T-helper 2 cell treated with Interferon-gamma antibody and Interleukin-4, amounts not matched to agents 100 ng/mL and 5 ng/mL, for 36 hours (primary cell): Measurements from ENCODE around the gene COA6. TPM values are rescaled to one million over a fixed set of nuclear protein-coding genes. Genes with fewer than 3 reads are reported as not detected.

Source experiments
- intact Hi-C: fragments of 100-400 bp; cut with micrococcal nuclease; formaldehyde crosslinking; loops from one replicate; pipeline ENCODE4 v1.15.1; 2023
- total RNA-seq: library from RNA; stranded (reverse); gene quantifications from 2 replicates; pipeline ENCODE4 v1.2.3, GENCODE V29; 2022

The COA6 gene
- 38.3 and 47.2 TPM in 2 replicates for total RNA-seq

- intact Hi-C loops = loop anchor here (1.0 to 10.0 kb wide), 10 partner anchors 16 to 1491 kb away; partner anchors contain the start of genes ARID4B, B3GALNT2, GGPS1 and LYST
These were observed at the start of gene COA6 for GRCh38 chr1:234373064-234373958. COA6 (plus strand) TSS chr1:234373456; CDS start chr1:234373467, 11 bp downstream.

DNA sequence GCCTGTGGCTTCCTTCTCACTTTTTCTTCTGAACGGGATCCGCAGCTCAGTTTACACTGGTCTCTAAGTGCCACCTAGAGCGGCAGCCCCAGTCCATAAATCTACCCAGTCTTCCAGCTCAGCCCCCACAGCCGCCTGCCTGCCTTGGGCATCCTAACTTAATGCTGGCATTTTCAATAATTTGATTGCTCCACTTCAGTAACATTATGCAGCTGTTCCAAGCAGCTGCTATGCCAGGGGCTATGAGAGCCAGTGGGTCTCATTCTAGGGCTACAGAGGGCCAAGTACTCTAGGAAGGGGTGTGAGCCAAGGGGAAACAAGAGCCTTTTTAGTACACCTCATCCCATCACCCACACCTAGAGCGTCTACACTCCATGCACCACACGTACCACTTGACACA lies 48.4 kb upstream of the COA6 start:
- intact Hi-C loops = no loop called here

- intact Hi-C loops = loop anchor here (1.0 kb wide), 1 partner anchor 47 kb away; the partner anchor contains the start of gene COA6
These were observed 47.3 kb upstream of the COA6 start for GRCh38 chr1:234325878-234326496.

DNA sequence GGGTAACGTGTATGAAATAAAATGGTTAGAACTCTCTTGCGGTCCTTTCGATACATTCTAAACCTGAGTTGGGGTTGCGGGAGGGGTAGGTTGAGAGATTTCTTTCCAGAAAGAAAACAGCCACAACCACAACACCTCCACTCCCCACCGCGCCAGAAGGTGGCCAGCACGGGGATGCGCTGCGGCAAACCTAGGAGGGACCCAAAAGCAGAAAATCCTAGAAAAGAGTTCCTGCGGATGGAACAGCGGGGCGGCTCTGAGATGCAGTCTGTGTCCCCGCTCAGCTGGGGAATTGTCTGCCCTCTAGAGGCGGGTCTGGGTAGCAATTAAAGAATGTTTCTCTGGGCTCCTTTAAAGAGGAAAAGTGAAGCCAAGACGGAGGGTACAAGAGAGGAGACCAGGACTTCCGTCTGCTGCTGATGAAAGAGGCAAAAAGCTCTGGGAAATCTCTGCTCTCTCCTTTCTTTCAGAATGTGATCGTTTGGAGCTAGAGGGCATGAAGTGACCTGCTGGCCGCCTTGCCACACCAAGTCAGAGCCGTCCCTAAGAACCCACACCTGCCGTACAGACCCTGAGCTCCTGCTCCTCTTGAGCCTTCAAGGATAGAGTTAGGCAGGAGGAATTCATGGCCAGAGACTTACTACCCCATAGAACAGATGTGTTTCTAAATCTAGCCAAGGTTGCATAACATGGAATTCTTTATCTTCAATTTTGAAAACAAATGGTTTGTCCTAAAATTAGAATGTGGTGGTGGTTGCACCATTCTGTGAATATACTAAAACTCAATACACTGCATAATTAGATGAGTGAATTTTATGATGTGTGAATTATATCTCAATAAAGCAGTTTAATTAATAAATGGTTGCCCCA lies 46.5 kb upstream of the COA6 start:
- intact Hi-C loops = loop anchor here (1.0 kb wide), 1 partner anchor 47 kb away; the partner anchor contains the start of gene COA6

DNA sequence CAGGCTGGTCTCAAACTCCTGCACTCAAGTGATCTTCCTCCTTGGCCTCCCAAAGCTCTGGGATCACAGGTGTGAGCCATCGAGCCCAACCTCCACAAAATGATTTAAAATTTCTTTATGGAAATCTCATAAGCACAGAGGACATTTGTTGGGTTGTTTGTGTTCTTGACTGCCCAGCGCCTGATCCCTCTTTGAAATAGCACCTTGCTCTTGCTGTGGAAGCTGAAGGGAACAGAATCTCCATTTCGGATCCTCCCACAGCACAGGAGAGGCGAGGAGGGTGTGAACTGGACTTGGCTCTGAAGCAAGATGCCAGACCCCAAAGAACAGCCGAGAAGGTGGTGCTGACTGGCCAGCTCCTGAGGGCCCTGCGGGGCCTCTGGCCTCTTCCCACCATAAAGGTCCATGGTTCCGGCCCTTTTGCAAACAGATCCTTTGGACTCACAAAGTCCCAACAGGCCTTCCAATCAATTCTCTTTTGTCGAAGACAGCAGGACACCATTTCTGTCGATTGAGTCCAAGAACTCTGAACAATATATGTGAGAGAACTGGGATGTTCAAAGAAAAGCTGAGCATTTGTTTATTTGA lies 45.6 kb upstream of the COA6 start:
- intact Hi-C loops = no loop called here

DNA sequence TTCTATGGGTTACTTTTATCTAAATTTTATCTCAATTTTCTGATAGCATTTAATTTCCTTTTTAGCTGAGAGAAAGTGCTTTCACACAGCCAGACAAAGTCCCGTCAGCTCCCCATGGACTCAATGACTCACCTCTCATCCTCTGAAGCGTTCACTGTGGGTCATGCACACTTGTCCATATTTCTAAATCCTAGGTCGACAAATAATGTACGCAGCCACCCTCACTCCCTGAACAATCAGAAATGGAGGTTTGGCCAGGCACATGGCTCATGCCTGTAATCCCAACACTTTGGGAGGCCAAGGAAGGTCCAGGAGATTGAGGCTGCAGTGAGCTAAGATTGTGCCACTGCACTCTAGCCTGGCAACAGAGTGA lies 42.4 kb upstream of the COA6 start:
- intact Hi-C loops = no loop called here

GRCh38 chr1:234331507-234331906 lies 41.7 kb upstream of the COA6 start:
- intact Hi-C loops = no loop called here

DNA sequence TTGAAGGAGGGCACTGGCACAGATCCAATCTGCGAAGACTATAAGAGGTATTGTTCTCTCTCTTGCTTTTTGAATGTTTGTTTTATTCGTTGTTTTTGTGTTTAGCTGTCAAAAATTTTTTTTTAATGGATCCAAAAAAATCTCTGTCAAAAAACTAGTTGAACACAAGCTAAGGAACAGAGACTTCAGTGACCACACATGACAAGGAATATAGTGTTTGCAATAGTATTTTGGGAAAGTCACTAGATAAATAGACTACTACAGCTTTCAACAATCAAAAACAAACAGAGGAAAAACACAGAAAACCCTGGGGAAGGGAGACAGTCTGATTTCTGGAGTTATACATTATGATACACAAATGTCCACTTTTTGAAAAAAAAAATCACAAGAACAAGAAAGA lies 36.9 kb upstream of the COA6 start:
- intact Hi-C loops = no loop called here

GRCh38 chr1:234337233-234337632 lies 36.0 kb upstream of the COA6 start:
- intact Hi-C loops = no loop called here

DNA sequence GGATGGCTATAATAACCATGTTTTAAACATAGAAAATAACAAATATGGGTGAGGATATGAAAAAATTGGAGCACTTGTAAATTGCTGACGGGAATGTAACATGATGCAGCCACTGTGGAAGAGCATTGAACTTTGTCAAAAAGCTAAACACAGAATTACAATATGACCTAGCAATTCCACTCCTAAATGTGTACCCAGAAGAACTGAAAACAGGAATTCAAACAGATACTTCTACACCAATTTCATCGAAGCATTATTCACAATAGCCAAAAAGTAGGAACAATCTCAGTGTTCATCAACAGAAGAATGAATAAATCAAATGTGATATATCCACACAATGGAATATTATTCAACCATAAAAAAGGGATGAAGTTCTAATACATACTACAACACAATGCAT lies 32.7 kb upstream of the COA6 start:
- intact Hi-C loops = no loop called here

- intact Hi-C loops = no loop called here
These were observed 30.5 kb upstream of the COA6 start for GRCh38 chr1:234342774-234343173.

GRCh38 chr1:234345237-234345636 lies 28.0 kb upstream of the COA6 start:
- intact Hi-C loops = no loop called here

GRCh38 chr1:234348964-234349363 lies 24.3 kb upstream of the COA6 start:
- intact Hi-C loops = no loop called here

GRCh38 chr1:234355782-234356510 lies 17.3 kb upstream of the COA6 start:
- intact Hi-C loops = no loop called here

DNA sequence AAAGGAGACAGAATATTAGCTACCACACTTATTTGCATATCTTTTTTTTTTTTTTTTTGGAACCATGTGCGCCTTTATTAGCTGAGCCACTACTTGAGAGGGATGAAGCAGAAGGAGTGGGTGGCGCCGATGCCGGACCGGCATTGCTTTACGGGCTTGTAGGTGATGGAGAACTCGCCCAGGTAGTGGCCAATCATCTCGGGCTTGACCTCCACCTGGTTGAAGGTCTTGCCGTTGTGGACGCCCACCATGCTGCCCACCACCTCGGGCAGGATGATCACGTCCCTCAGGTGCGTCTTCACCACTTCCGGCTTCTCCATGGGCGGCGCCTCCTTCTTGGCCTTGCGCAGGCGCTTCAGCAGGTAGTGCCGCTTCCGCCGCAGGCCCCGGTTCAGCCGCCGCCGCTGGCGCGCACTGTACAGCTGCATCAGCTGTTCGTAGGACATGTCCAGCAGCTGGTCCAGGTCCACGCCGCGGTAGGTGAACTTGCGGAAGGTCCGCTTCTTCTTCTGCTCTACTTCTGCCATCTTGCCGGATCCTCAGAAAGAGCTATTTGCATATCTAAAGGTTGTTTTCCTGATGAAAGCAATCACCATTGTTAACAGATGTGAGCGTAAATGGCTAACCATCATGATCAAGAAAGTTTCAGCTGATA lies 16.5 kb upstream of the COA6 start:
- intact Hi-C loops = loop anchor here (1.0 kb wide), 1 partner anchor 17 kb away; the partner anchor contains the start of gene COA6

DNA sequence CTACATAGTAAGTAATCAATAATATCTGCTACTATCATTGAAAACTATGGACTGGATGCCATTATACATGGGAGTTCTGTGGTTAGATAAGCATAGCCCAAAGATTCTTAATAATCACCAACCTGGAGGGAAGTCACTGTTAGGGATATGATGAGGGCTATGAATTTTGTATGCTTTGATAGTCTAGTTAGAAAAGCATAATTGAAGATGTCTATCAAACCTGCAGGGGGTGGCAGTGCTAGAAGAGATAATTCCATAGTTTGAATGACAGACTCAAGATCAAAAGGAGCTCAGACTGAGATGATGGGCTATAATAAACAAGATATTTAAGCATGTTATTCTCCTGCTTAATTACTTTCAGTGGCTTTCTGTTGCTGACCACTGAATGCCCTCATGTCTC lies 15.4 kb upstream of the COA6 start:
- intact Hi-C loops = loop anchor here (1.0 kb wide), 1 partner anchor 15 kb away; the partner anchor contains the start of gene COA6

- intact Hi-C loops = no loop called here
These were observed 12.1 kb upstream of the COA6 start for GRCh38 chr1:234361102-234361603.

- intact Hi-C loops = no loop called here
These were observed 10.7 kb upstream of the COA6 start for GRCh38 chr1:234362558-234362957.

DNA sequence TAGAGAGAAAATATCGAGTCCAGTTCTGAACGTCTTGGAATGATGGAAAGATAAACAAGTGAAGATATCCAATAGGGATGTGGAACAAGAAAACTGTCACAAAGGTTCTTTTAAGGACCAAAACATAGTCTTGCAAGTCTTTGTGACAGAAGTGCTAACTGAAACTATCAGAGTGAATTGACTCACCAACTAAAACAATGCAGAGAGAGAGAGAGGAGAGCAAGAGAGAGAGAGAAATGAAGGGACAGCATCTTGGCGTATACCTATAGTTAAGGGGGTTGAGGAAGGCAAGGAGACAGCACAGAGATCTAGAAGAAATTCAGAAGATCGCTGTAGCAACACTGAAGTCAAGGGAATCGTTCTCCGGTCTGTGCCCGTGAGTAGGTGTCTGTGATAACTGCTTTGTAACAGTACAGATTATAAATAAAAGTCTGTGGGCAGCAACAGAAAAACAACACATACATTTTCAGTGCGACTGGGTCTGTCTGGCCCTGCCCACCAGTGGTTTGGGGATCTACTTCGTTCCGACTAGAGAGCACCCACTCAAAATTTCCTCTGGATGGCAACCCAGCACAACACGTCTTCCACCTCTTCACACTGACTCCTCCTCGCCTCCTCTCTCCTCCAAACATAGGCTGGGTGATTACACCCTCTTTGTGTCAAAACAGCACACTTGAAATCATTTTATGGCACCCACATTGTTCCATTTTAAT lies 4.8 kb upstream of the COA6 start:
- intact Hi-C loops = no loop called here
